PC-3 (cell line): ENCODE data around the gene SLC35D2.

Source experiments
- EZH2 ChIP-seq: fragments of 300-600 bp; sonication (generic); IDR thresholded peaks from one replicate; pipeline ENCODE4 v1.6.1; 2017; ENCODE audit warnings: antibody characterized with exemption, mild to moderate bottlenecking, low read length; ENCODE audit not compliant: unreplicated experiment
- EZH2phosphoT487 ChIP-seq: fragments of 300-600 bp; sonication (generic); IDR thresholded peaks from 2 replicates; pipeline ENCODE4 v1.6.1; 2018; ENCODE audit warnings: mild to moderate bottlenecking, antibody characterized with exemption, low read length, borderline replicate concordance

GRCh38 chr9:96425500-96426169 is 42.1 kb upstream of the SLC35D2 start:
- TF ChIP-seq EZH2 (no peak), EZH2phosphoT487 (no peak)
